ENCODE measurements around the gene C4BPA.

Gene C4BPA

GRCh38 chr1:207067185-207067584, 36.8 kb upstream of the C4BPA start:
- TF ChIP-seq SIN3A (IDR thresholded peaks at IDR 0.05; ENCODE audit: borderline replicate concordance, insufficient read depth, low read length): no peak
- TF ChIP-seq REST (IDR thresholded peaks at IDR 0.05; ENCODE audit: insufficient read depth in 1 of 2, low read depth in 2 of 2, low read length in 2 of 2): no peak

- TF ChIP-seq POLR2AphosphoS5 (IDR thresholded peaks at IDR 0.05; ENCODE audit: low read depth, low read length): no peak
- no peak for TF ChIP-seq SIN3A (IDR thresholded peaks at IDR 0.05; ENCODE audit: borderline replicate concordance, insufficient read depth, low read length)
- TF ChIP-seq FOXP2 (optimal IDR thresholded peaks at IDR 0.05; ENCODE audit: borderline replicate concordance, extremely low read depth, extremely low read length, insufficient read depth): no peak
- TF ChIP-seq REST (IDR thresholded peaks at IDR 0.05; ENCODE audit: insufficient read depth in 1 of 2, low read depth in 2 of 2, low read length in 2 of 2): no peak
- no peak for TF ChIP-seq TAF1 (IDR thresholded peaks at IDR 0.05; ENCODE audit: borderline replicate concordance, insufficient read depth, low read length)
Measured at GRCh38 chr1:207067665-207068064, 36.4 kb upstream of the C4BPA start.

- TF ChIP-seq POLR2AphosphoS5 (IDR thresholded peaks at IDR 0.05; ENCODE audit: low read depth, low read length) (no peak), FOXP2 (optimal IDR thresholded peaks at IDR 0.05; ENCODE audit: borderline replicate concordance, extremely low read depth, extremely low read length, insufficient read depth) (no peak), REST (IDR thresholded peaks at IDR 0.05; ENCODE audit: insufficient read depth in 1 of 2, low read depth in 2 of 2, low read length in 2 of 2) (no peak)
Measured at GRCh38 chr1:207069061-207069460, 35.0 kb upstream of the C4BPA start.

- TF ChIP-seq FOXP2 (optimal IDR thresholded peaks at IDR 0.05; ENCODE audit: borderline replicate concordance, extremely low read depth, extremely low read length, insufficient read depth): no peak
- TF ChIP-seq POLR2AphosphoS5 (IDR thresholded peaks at IDR 0.05; ENCODE audit: low read depth, low read length): no peak
- no peak for TF ChIP-seq TAF1 (IDR thresholded peaks at IDR 0.05; ENCODE audit: borderline replicate concordance, insufficient read depth, low read length)
- no peak for TF ChIP-seq REST (IDR thresholded peaks at IDR 0.05; ENCODE audit: insufficient read depth in 1 of 2, low read depth in 2 of 2, low read length in 2 of 2)
- no peak for TF ChIP-seq SIN3A (IDR thresholded peaks at IDR 0.05; ENCODE audit: borderline replicate concordance, insufficient read depth, low read length)
Measured at GRCh38 chr1:207069858-207070506, 34.1 kb upstream of the C4BPA start.

GRCh38 chr1:207070811-207071210, 33.2 kb upstream of the C4BPA start:
- TF ChIP-seq SIN3A (IDR thresholded peaks at IDR 0.05; ENCODE audit: borderline replicate concordance, insufficient read depth, low read length) (no peak), POLR2AphosphoS5 (IDR thresholded peaks at IDR 0.05; ENCODE audit: low read depth, low read length) (no peak), FOXP2 (optimal IDR thresholded peaks at IDR 0.05; ENCODE audit: borderline replicate concordance, extremely low read depth, extremely low read length, insufficient read depth) (no peak), REST (IDR thresholded peaks at IDR 0.05; ENCODE audit: insufficient read depth in 1 of 2, low read depth in 2 of 2, low read length in 2 of 2) (no peak), TAF1 (IDR thresholded peaks at IDR 0.05; ENCODE audit: borderline replicate concordance, insufficient read depth, low read length) (no peak)

All from PFSK-1 (cell line).